HG03103 (cell line): ENCODE measurements around the gene JMJD1C.

Experiments
- ATAC-seq: cut with Tn5 transposase; IDR thresholded peaks from one replicate; pipeline ENCODE4 v1.9.1; 2021; ENCODE audit warnings: low read depth; ENCODE audit not compliant: unreplicated experiment

JMJD1C gene

DNA sequence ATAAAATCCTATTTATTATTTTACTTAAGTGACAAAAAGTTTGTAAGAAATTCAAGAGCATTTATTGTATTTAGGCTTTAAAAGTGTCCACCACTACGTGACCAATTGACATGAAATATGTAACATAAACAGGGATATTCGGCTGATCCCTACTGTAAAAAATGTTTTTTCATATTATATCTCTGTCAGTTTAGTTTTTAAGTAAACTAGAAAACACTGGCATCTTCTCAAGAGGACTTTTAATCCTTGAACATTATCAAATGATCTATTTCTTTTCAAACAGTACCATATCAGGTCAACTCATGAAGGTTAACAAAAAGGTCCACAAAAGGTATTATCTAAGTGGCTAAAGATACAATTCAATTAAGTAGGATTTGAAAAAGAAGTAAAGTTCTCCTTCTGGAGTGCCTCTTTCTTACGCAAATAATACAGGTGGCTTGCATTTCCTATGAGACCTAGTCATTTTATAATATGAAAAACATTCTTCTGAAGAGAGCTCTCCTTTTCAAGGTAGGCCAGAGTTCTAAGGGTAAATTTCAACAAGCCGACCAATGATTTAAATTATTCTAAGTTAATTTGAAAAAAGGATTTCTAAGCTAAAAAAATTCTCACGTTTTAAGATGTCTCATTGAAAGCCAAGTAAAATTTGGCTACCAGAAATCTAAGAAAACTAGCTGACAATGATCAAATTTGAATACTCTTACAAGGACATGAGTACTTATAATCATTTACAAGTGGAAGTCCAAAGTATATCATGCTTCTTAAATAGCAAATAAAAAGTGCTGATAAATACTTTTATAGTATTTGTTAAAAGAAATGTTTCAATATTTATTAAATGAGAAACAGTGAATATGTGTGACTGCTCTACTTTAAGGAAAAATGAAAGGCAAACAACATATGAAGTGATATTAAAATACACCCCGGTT, 199.1 kb downstream of the JMJD1C start:
- ATAC-seq = no peak

DNA sequence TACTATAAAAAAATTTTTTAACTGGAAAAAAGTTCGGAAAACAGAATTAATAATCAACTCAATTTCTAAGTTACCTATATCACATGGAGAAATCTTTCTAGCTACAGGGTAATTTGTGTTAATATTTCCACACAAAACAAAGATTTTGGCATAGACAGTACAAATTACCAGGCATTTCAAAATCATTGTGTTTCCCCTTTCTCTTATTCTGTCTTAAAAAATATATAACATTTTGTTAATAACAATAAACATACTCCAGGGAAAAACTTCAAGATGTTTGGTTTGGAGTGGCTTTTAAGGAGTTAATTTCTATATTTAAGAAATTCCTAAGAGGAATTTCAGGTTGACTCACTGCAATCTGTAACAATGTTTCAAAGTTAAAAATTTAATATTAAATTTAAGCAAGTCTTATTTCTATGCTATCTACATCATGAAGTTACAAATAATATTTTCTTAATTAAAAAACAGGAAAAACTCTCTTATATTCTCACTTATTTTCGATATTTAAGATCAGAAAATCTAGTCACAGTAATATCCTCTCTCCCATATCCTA, 200.0 kb downstream of the JMJD1C start:
- no peak for ATAC-seq

DNA sequence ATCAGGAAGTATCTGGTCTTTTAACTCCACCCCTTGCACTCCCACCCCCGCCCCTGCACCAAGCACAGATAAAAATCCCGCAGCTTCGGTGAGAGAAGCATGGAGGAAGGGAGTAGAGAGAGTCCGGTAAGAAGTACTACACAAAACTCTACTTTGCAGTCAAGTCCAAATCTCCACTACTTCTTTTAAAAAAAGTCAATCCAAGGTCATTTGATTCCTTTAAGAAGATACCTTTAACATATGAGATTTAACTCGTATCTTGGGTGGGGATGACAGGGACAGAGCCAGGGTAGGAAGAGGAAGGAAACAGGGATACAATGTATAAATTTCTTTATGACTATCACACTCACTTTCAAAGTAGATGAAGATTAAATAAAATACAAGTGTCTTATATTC, 200.6 kb downstream of the JMJD1C start:
- ATAC-seq = no peak

DNA sequence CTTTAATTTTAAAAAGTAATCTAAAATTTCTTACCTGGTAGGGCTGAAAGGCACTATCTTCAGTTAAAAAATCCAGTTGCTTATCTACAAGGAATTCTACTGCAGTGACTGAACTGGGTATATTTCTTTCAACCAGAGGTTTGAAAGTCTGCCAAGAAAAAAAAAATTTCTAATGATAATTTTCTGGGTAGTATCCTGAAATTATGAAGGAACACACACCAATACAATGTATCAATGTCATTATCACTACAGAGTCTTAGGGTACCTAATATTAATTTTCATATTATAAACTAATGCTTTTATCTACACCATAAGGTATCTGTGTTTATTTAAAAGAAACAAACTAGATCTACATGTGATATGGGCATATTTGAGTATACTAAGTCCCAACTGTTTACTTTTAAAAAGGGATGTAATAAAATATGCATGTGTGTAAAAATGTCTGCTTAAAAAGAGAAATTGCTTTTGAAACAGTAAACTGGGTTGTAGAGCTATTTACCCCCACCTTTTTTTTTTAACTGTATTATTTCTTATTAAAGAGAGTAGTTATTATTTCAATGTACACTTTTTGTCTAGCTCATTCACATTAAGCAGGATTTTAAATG, 201.1 kb downstream of the JMJD1C start:
- ATAC-seq = no peak

DNA sequence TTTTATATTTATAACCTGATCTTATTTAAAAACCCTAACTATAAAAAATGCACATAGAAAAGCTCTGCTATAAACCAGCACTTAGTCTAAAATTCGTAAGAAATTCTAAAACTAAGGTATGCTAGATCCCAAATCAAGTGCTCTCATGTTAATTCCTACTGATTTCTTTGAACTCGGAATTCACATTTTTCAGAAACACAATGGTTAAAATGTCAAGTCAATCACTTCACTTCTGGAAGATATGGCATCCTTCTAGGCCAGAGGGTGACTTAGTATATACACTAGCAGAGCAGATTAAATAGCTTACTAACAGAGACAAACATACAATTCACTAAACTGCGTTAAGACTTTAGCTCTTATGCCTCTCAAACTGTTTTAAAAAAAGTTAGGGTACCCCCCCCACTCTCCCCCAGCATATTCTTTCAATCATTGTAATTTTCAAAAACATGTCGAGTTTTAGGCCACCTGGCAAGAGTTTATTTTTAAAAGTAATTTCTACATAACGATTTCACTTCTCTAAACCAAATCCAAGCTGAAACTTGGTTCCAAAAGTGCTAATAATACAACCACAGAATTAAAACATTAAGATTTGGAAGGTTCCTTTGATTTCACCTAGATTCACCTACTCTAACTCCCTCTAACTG, 203.2 kb downstream of the JMJD1C start:
- ATAC-seq = no peak

DNA sequence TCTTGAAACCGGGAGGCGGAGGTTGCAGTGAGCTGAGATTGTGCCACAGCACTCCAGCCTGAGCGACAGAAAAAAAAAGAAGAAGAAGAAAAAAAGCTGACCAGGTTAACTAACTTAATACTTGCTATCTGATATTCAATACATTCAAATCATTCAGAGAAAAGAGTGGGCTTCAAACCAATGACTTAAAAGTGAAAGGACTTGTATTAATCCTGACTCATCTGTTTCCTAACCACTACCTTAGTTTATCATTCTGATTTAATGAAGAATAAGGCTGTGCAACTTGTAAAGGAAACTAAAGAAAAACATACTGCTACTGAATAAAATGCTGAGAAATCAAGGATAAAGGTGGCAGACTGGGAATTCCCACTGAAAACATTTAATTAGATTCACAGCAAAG, 204.3 kb downstream of the JMJD1C start:
- ATAC-seq = no peak

DNA sequence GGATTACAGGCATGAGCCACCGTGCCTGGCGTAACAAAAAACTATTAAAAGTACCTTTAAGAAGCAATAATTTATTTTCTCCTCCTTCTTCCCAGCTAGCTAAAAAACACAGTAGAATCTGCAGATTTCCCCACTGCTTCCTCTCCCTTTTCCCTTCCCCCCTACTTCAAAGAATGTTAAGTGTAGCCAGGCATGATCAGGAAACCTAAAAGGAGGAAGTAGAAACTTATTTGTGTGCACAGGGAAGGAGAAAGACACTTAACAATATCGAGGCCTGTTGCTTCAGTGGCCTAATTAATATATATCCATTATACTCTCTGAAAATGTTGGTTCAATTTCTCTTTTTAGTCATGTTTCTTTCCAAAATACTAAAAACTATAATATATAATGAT, 204.9 kb downstream of the JMJD1C start:
- no peak for ATAC-seq

DNA sequence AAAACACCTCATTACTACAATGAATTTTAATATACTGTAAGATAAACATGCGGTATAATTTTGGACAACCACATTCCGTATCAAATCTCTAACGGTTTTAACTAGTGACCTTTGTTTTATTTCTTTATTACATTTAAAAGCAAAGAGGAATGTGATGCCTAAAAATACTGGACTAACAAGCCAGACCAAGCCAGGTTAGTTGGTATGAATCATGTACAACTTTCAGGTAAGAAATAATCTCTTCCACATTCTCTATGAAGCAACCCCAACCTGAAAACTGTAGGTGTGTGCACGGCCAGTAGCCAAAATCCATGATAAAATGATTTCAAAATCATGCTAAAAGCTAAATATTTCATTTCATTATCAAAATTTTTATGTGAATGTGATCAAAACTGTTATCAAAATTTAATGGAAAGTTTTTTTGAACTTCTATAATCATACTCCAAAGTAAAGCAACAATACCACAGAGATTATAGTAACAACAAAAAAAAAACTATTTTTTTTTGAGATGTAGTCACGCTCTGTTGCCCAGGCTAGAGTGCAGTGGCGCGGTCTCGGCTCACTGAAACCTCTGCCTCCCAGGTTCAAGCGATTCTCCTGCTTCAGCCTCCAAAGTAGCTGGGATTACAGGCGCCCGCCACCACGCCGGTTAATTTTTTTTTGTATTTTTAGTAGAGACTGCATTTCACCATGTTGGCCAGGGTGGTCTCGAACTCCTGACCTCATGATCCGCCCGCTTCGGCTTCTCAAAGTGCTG, 205.5 kb downstream of the JMJD1C start:
- no peak for ATAC-seq

DNA sequence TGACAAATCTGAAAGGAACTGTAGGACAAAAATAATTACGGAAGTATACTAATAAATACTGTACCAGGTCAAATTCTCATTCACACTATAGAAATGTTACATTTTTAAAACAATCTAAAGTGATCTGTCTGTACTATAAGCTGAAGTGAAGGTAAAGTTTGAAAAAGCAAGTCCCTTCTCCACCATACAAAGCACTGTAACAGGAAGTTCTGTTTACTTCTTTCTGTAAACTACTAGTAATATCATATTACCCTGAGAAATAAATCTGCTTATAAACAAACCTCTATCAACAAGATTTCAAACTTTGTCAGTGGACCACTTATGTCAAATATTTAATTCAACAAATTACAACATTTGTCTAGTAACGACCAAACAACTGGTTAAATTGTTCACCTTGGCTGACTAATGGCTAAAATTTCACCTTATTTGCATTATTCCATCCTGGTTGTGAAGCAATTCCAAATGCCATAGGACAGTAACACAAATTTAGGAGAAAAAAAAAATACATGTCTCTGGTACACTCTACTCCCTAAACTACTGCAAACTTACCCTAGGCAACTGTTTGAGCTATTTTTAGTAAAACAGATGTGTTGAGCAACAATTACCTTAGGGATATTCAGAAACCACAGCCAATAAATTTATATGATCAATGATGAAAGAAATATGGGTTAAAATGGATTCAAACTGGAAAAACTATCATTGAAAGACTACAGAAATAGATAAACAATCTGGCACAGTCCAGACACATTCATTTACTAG, 206.7 kb downstream of the JMJD1C start:
- ATAC-seq = no peak

DNA sequence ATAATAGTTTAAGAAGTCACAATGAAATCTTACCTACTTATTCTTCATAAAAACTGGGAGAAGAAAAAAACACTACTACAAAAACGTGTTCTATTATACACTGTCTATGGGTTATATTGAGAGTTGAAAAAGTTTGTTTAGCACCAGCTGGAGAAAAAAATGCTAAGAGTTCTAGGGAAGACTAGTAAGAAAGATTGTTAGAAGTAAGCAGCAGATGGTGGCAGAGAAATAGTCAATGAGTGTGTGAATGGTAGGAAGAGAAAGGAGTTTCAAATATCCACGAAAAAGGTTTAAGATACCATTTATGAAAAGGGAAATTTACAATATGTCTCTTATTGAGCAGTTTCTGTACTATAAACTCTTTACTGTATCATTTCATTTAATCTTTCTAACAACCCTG, 208.0 kb downstream of the JMJD1C start:
- no peak for ATAC-seq

DNA sequence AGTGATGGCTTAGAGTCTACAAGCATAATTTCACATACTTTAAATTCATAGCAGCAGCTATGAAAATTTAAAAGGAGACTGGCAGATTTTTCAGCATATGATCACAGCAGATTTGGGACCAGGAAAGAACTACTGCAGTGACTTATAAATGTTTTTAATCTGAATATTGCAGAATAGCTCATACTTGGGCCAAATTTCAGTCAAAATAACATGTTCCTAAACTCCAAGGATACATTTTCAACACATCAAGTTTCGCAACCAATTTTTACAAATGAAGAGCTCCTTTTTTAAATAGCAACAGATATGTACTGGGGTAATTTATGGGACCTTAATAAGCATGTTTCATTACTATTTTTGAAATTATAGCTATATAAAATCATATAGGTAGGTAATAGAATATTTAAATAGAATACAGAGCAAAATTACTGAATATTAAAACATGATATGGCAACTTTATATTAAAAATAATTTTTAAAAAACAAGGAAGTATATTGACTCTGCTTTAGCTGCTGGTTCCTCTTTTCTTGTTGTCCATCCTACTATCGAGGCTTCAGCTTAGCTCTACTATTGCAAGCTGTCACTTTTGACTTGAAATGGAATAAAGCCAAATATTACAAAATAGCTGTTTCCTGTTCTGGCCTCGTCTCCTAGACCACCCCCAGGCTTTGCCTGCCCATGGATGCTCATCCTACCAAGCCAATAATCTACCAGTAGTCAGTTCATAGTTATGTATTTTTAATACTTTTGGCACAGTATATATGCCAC, 209.6 kb downstream of the JMJD1C start:
- ATAC-seq = no peak

DNA sequence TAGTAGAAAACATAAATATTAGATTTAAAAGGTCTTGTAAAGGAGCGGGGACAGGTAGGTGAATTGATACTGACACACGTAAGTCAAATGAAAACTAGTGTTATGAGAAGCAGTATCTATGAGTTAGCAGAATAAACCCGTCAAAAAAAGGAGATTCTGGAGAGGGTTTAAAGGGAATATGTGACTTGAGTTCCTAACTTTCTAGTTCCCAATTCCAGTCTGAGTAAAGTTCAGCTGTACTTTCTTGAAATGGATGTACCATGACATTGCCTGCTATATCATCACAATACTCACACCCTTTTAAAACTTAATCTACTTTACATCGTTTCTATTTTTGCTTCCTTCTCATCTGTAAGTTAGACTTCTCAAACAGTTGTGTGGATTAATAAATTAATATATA, 210.5 kb downstream of the JMJD1C start:
- no peak for ATAC-seq

DNA sequence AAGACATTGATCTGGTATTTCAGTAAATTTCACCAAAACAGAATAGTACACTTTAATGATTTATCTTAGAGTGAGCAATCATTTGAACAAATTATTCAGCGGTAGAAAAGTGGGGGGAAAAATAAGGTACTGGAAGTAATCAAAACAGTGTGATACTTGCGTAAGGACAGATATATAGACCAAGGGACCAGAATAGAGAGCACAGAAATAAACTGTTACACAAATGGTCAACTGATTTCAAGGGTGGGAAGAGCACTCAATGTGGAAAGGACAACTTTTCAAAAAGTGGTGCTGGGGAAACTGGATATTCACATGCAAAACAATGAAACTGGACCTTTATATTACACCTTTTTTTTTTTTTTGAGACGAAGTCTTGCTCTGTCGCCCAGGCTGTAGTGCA, 212.7 kb downstream of the JMJD1C start:
- ATAC-seq = no peak

DNA sequence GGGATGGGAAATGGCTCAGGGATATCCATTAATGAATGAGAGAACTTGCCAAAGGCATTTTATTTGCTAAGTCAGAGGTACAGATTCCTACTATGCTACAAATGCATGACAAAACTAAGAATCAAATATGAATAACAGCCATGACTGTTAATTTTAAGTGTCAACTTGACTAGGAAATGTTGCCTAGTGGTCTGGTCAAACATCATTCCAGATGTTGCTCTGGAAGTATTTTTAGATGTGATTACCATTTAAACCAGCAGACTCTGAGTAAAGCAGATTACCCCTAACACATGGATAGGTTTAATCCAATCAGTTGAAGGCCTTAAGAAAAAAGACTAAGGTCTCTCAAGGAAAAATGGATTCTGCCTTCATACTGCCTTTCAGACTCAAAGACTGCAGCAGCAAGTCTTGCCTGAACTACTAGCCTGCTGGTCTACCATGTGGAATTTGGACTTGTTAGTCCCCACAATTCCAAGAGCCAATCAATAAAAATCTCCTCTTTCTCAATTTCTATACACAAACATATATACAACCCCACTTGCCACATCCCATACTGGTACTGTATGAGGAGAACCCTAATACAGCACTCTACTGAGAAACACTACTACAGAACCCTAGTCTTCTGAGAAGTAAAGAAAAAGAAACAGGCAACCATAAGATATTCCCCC, 213.5 kb downstream of the JMJD1C start:
- no peak for ATAC-seq

DNA sequence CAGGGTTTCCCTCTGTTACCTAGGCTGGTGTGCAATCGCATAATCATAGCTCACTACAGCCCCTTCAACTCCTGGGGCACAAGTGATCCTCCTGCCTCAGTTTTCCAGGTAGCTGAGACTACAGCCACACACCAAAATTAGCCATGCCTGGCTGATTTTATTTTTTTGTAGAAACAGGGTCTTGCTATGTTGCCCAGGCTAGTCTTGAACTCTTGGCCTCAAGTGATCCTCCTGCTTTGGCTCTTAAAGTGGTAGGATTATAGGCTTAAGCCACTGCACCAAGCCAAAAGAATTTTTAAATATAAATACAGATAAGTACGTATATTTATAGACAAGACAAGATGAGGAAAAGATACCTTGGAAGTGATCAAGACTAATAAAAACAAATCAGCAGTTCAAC, 215.7 kb downstream of the JMJD1C start:
- ATAC-seq = no peak

DNA sequence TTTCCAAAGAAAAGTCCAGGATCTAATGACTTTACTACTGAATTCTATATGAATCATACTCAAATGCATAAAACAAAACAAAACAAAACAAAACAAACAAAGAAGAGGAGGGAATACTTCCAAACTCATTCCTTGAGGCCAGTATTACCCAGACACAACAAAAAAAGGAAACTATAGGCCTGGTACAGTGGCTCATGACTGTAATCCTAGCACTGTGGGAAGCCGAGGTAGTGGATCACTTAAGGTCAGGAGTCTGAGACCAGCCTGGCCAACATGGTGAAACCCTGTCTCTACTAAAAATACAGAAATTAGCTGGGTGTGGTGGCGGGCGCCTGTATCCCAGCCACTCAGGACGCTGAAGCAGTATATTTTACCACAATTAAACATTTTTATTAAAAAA, 218.0 kb downstream of the JMJD1C start:
- ATAC-seq = no peak

DNA sequence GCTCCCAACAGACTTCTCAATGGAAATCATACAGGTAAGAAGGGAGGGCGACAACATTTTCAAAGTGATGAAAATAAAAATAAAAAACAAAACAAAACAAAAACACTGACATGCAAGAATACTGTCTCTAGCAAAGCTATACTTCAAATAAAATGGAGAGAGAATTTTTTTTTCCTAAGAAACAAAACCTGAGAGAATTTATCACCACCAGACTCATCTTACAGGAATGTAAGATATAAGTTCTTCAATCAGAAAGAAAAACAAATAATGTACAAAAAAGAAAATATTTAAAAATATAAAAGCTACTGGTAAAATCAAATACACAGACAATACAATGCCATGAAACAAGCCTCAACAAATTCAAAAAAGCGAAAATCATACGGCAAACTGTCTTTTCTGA, 219.4 kb downstream of the JMJD1C start:
- ATAC-seq = no peak

DNA sequence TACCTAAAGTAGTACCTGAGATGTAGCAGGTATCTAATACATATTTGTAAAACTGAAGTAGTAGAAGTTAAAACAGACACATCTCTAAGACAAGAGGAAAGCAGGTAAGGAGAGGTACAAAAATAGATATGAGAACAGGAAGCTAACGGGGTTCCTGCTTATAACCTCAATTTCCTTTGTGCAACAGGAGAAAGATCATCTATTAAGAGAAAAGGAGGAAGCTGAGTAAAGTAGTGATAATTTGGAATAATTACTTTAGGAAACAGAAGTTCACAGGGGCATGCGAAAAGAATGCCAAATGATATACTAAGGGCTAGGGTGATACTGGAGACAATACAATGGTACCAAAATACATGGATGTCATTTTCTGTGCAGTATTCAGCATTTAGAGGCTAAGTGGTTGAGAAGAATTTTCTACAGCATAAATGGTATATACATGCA, 223.9 kb downstream of the JMJD1C start:
- no peak for ATAC-seq

DNA sequence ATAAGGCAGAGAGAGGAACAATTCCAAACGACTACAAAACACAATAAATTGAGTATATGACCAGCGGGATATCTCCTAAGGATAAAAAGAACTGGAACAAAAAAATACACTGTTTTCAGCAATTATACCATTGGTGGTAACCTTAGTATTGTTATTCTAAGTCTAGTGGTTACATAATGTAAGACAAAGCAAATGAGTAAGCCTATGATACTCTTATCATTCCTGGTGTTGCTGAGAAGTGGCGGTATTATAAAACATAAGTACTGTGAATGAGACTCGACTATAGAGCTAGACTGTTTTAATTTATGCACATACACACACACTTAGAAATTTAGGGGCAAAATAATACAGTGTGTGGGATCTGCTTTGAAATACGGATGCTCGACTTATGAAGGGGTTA, 225.0 kb downstream of the JMJD1C start:
- no peak for ATAC-seq
